Measurements from ENCODE around the gene LETM1. TPM values are rescaled to one million over a fixed set of nuclear protein-coding genes. Genes with fewer than 3 reads are reported as not detected.
A peak's percentile ranks its signal among the peaks of the same experiment; 100 is the strongest.

Gene LETM1
- total and polyA plus RNA-seq, 2 of the 13 experiments (the other 11 are each of a cell fraction or from before 2014, with no cell fraction given): 9.7 to 41.6 TPM

DNA sequence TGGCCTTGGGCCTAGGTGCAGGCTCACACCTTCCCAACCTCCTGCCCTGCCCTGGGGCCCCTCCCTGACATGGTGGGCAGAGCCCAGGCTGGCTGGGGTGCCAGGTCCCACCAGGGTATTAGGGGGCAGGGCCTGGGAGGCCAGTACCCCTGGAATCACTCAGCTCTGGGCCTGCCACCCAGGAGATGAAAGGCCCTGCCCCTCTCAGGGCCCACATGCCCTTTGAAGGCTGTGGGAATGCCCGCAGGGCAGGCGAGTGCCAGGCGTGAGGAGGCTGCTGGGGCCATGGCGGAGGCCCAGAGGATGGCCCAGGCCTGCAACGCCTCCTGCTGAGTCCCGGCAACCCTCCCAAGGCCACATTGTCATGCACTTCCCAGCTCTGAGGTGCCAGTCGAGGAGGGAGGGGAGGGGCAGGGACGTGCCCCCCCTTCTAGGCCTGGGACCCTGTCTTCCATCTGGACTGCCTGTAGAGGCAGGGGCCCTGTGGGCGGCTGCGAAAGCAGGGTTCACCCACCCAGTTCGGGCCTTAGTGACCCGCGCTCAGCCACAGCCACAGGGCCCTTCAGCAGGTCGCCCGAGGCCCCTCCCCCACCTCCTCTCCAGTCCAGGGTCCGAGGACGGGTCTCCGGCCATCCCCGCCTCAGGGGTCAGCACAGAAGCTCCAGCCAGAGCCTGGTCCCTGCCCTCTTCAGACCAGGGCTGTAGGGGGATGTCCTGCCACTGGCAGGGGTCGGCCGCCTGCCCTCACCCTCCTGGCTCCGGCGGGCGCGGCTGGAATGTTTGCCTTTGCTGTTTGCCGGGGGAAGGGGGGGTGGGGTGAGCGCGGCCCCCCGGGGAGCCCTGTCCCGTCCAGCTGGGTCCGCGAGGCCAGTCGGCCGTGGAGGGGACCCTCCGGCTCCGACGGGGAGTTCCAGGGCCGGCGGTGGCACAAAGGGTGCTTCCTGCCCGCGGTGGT lies 89.6 kb downstream of the LETM1 start (continued):
- TF ChIP-seq SYNCRIP (IDR thresholded peaks at IDR 0.05; ENCODE audit: insufficient read depth, low read depth, low read length): no peak
- no peak; the same call in none of the 2 replicates for TF ChIP-seq ZNF546 (CRISPR knock-in tag; conservative IDR thresholded peaks at IDR 0.05)
- no peak for TF ChIP-seq SRF (IDR thresholded peaks at IDR 0.05; ENCODE audit: low read depth, low read length)
- no peak for TF ChIP-seq ZNF10 (CRISPR knock-in tag; IDR thresholded peaks at IDR 0.05; ENCODE audit: borderline replicate concordance, low read depth)
- TF ChIP-seq U2AF1 (optimal IDR thresholded peaks at IDR 0.05; ENCODE audit: low read depth, low read length): no peak
- peak; percentile 89 for TF ChIP-seq RBFOX2 (IDR thresholded peaks at IDR 0.05; ENCODE audit: low read depth, low read length)
- TF ChIP-seq, protein P1, sequence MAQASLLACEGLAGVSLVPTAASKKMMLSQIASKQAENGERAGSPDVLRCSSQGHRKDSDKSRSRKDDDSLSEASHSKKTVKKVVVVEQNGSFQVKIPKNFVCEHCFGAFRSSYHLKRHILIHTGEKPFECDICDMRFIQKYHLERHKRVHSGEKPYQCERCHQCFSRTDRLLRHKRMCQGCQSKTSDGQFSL (CRISPR knock-in tag; IDR thresholded peaks at IDR 0.05): peak; percentile 71
- TF ChIP-seq ETS1 (CRISPR knock-in tag; IDR thresholded peaks at IDR 0.05): no peak
- no peak for TF ChIP-seq LBX2 (CRISPR knock-in tag; IDR thresholded peaks at IDR 0.05; ENCODE audit: borderline replicate concordance)
- peak; percentile 69; the same call in 1 of the 2 replicates for TF ChIP-seq KLF12 (CRISPR knock-in tag; IDR thresholded peaks at IDR 0.05; ENCODE audit: borderline replicate concordance)
- TF ChIP-seq ZNF777 (CRISPR knock-in tag; IDR thresholded peaks at IDR 0.05): peak; percentile 94
- no peak for TF ChIP-seq ZNF619 (CRISPR knock-in tag; IDR thresholded peaks at IDR 0.05)
- TF ChIP-seq ATF5 (CRISPR knock-in tag; IDR thresholded peaks at IDR 0.05; ENCODE audit: low read depth): 0 out of 2 replicates have a peak, but pooled peaks have one; percentile 25
- TF ChIP-seq, protein P2, sequence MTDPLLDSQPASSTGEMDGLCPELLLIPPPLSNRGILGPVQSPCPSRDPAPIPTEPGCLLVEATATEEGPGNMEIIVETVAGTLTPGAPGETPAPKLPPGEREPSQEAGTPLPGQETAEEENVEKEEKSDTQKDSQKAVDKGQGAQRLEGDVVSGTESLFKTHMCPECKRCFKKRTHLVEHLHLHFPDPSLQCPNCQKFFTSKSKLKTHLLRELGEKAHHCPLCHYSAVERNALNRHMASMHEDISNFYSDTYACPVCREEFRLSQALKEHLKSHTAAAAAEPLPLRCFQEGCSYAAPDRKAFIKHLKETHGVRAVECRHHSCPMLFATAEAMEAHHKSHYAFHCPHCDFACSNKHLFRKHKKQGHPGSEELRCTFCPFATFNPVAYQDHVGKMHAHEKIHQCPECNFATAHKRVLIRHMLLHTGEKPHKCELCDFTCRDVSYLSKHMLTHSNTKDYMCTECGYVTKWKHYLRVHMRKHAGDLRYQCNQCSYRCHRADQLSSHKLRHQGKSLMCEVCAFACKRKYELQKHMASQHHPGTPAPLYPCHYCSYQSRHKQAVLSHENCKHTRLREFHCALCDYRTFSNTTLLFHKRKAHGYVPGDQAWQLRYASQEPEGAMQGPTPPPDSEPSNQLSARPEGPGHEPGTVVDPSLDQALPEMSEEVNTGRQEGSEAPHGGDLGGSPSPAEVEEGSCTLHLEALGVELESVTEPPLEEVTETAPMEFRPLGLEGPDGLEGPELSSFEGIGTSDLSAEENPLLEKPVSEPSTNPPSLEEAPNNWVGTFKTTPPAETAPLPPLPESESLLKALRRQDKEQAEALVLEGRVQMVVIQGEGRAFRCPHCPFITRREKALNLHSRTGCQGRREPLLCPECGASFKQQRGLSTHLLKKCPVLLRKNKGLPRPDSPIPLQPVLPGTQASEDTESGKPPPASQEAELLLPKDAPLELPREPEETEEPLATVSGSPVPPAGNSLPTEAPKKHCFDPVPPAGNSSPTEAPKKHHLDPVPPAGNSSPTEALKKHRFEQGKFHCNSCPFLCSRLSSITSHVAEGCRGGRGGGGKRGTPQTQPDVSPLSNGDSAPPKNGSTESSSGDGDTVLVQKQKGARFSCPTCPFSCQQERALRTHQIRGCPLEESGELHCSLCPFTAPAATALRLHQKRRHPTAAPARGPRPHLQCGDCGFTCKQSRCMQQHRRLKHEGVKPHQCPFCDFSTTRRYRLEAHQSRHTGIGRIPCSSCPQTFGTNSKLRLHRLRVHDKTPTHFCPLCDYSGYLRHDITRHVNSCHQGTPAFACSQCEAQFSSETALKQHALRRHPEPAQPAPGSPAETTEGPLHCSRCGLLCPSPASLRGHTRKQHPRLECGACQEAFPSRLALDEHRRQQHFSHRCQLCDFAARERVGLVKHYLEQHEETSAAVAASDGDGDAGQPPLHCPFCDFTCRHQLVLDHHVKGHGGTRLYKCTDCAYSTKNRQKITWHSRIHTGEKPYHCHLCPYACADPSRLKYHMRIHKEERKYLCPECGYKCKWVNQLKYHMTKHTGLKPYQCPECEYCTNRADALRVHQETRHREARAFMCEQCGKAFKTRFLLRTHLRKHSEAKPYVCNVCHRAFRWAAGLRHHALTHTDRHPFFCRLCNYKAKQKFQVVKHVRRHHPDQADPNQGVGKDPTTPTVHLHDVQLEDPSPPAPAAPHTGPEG (CRISPR knock-in tag; IDR thresholded peaks at IDR 0.05): peak; percentile 60; the same call in 1 of the 2 replicates
- no peak for TF ChIP-seq ZNF331 (CRISPR knock-in tag; IDR thresholded peaks at IDR 0.05)
- no peak for TF ChIP-seq PAX8 (CRISPR knock-in tag; IDR thresholded peaks at IDR 0.05; ENCODE audit: borderline replicate concordance)
- peak; percentile 53; the same call in 1 of the 2 replicates for TF ChIP-seq HOXD1 (CRISPR knock-in tag; IDR thresholded peaks at IDR 0.05)
- 0 out of 2 replicates have a peak, but pooled peaks have one; percentile 32 for TF ChIP-seq RFXANK (CRISPR knock-in tag; IDR thresholded peaks at IDR 0.05)
- no peak for TF ChIP-seq ZNF446 (CRISPR knock-in tag; IDR thresholded peaks at IDR 0.05)
- peak; percentile 64; the same call in 1 of the 2 replicates for TF ChIP-seq GABPB1 (CRISPR knock-in tag; IDR thresholded peaks at IDR 0.05)
- no peak for TF ChIP-seq MIER3 (CRISPR knock-in tag; IDR thresholded peaks at IDR 0.05; ENCODE audit: borderline replicate concordance)
